Colonic mucosa (tissue), 4 donors: Measurements from ENCODE around the gene DIP2C. TPM values are rescaled to one million over a fixed set of nuclear protein-coding genes. Genes with fewer than 3 reads are reported as not detected.
A peak's percentile ranks its signal among the peaks of the same experiment; 100 is the strongest.

ENCODE experiments used
- DNase-seq: peaks from one replicate; pipeline ENCODE4 v3.0.0-alpha.2; 2020
- H3K27ac ChIP-seq: fragments of 200-600 bp; one replicate; pipeline ENCODE4 v1.8.0; 2021
- H3K27me3 ChIP-seq: fragments of 200-600 bp; one replicate; pipeline ENCODE4 v1.8.0; 2021
- H3K36me3 ChIP-seq: fragments of 200-600 bp; one replicate; pipeline ENCODE4 v1.8.0; 2021
- H3K4me1 ChIP-seq: fragments of 200-600 bp; one replicate; pipeline ENCODE4 v1.8.0; 2021; ENCODE audit warnings: mild to moderate bottlenecking
- H3K4me3 ChIP-seq: fragments of 200-600 bp; one replicate; pipeline ENCODE4 v1.8.0; 2021
- H3K9ac ChIP-seq, 2 donors: one replicate each; pipeline ENCODE4 v1.7.0; 2013; ENCODE audit warnings: control low read depth in 2 of 2, low read depth in 2 of 2, low read length in 2 of 2
- H3K9me3 ChIP-seq: fragments of 200-600 bp; one replicate; pipeline ENCODE4 v1.8.0; 2021
- intact Hi-C: fragments of 100-400 bp; cut with DNase I; formaldehyde crosslinking; loops from one replicate; pipeline ENCODE4 v1.14.1; 2022
- total RNA-seq, 2 donors: library from RNA; stranded (reverse); fragmentation: NEBNext Ultra II Directional in 1 of 2; extraction: Animal tissue kit (Norgen Biotek cat#: 25700) in 1 of 2; gene quantifications; one replicate each; pipeline ENCODE4 v1.2.1, GENCODE V29; 2021
- TF ChIP-seq, protein P1 (sequence below): fragments of 200-600 bp; IDR thresholded peaks from one replicate; pipeline ENCODE4 v1.8.0; 2022; ENCODE audit warnings: antibody characterized with exemption, mild to moderate bottlenecking
- donor health status: healthy.
- donor health status: DM: no; HTN: no; CAD: no.
- donor health status: DM: no; HTN: no; CAD: no.

DIP2C gene
- total RNA-seq, 2 donors from 2014 or later, result 7.6 to 11.2 TPM

DNA sequence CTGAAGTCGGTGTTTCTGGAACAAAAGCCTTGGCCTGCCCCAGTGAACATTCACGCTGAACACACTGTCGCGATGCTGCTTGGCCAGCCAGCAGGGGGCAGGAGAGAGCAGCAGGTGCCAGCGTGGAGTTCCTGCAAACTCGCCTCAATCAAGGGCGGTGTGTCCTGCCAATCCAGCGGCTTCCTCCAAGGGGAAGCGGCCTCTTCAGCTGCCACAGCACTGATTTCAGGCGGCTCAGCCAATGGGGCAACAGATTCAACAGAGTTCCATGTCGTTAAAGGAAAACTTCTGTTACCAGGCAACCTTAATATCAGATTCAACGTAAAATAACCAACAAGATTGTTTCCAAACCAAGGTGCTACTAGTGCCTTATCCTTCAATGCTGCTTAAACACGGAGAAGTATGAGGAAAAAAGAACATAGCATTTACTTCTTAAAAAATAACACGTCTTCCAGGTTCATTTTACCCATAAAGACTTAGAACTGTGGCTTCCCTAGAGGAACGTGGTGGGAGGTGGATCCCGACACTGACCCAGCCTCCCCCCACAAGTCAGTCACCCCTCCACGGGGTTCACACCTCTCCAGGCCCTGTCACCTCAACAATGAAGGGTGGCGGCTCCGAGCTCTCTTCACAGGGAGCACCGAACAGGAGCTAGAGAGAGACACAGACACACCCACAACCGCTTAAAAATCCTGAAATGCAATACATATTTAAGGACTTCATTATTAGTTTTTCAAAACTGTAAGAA is 178.2 kb downstream of the DIP2C start:
- TF ChIP-seq, protein P1, sequence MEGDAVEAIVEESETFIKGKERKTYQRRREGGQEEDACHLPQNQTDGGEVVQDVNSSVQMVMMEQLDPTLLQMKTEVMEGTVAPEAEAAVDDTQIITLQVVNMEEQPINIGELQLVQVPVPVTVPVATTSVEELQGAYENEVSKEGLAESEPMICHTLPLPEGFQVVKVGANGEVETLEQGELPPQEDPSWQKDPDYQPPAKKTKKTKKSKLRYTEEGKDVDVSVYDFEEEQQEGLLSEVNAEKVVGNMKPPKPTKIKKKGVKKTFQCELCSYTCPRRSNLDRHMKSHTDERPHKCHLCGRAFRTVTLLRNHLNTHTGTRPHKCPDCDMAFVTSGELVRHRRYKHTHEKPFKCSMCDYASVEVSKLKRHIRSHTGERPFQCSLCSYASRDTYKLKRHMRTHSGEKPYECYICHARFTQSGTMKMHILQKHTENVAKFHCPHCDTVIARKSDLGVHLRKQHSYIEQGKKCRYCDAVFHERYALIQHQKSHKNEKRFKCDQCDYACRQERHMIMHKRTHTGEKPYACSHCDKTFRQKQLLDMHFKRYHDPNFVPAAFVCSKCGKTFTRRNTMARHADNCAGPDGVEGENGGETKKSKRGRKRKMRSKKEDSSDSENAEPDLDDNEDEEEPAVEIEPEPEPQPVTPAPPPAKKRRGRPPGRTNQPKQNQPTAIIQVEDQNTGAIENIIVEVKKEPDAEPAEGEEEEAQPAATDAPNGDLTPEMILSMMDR, result peak; percentile 98
- no peaks in the 10 kb centered on the region for H3K27me3 ChIP-seq
- no peaks in the 10 kb centered on the region for H3K4me1 ChIP-seq
- no peak overlapping the region for H3K27ac ChIP-seq
- H3K4me3 ChIP-seq, result no peak overlapping the region
- H3K9me3 ChIP-seq, result no peaks in the 10 kb centered on the region
- no peaks in the 10 kb centered on the region for H3K36me3 ChIP-seq
- H3K9ac ChIP-seq, result no peak overlapping the region
- DNase-seq, result peak; percentile 96
- intact Hi-C loops, result loop anchor here (5.0 to 10.0 kb wide), 3 partner anchors 154 to 276 kb away; no protein-coding TSS in a partner anchor

DNA sequence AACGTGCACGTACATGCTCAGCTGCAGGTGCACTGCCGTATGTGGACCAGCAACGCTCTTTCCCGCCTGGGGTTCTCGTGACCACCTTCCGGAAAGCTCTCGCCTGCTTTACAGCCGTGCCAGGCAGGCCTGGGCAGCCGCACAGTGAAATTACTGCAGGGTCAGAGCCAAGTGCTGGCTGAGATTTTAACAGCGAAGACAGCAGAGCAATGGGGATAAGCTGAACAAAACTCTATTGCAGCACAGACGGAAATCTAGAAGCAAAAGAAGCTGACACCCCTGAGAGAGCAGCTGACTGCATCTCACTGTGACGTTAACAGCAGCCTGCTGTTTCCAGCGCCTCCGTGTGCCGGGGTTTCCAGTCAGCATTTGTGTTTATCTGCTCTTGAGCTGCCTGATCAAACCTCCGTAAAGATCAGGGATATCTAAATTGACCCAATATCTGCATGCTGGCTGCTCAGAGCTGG is 179.0 kb downstream of the DIP2C start:
- no peak overlapping the region for H3K27ac ChIP-seq
- no peaks in the 10 kb centered on the region for H3K27me3 ChIP-seq
- H3K4me3 ChIP-seq, result no peak overlapping the region
- intact Hi-C loops, result loop anchor here (5.0 to 10.0 kb wide), 3 partner anchors 154 to 277 kb away; no protein-coding TSS in a partner anchor
- H3K36me3 ChIP-seq, result no peaks in the 10 kb centered on the region
- H3K4me1 ChIP-seq, result no peaks in the 10 kb centered on the region
- H3K9me3 ChIP-seq, result no peaks in the 10 kb centered on the region
- TF ChIP-seq, protein P1, result no peak
- no peak for DNase-seq
- H3K9ac ChIP-seq, result peak overlapping the region in 1 of 2 donors; percentile 20

DNA sequence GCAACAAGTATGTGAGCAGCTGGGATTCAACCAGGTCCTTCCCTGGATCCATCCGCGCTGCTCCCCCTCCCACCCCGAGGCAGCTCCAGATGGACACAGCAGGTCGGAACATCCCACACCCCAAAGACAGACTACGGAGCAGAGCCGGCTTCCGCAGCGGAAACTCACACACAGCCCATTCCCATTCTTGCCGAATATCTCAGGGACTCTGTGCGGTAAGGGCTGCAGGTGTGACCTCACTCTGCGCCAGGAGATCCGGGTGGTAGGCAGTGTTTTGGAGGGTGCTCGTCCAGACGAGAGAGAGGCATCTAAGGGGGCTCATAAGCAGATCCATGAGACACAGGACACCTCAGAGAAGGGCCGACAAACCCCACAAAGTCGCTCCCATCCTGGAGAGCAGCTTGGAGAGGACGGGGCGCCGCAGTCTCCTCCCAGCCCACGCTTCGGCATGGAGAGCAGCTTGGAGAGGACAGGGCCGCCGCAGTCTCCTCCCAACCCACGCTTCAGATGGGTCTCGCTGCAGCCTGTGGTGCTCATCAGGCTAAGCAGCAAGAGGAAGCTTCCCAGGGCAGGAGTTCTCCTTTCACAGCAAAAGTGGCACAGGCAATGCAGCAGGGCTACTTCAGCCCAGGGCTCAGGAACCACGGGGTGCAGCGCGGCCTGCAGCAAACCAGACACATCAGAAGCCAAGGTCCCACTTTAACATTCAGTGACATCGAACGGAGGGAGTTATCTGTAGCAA is 179.9 kb downstream of the DIP2C start:
- Histone ChIP-seq H3K4me3 (no peak overlapping the region), H3K4me1 (no peaks in the 10 kb centered on the region), H3K9me3 (no peaks in the 10 kb centered on the region), H3K27me3 (no peaks in the 10 kb centered on the region), H3K27ac (no peak overlapping the region), H3K9ac (no peak overlapping the region), H3K36me3 (no peaks in the 10 kb centered on the region)
- intact Hi-C loops, result loop anchor here (5.0 to 10.0 kb wide), 3 partner anchors 155 to 278 kb away; no protein-coding TSS in a partner anchor
- no peak for DNase-seq
- TF ChIP-seq, protein P1, result no peak

- no peaks in the 10 kb centered on the region for H3K27me3 ChIP-seq
- TF ChIP-seq, protein P1, result no peak
- no peak overlapping the region for H3K27ac ChIP-seq
- H3K4me3 ChIP-seq, result no peak overlapping the region
- H3K9me3 ChIP-seq, result no peaks in the 10 kb centered on the region
- H3K36me3 ChIP-seq, result no peaks in the 10 kb centered on the region
- no peak for DNase-seq
- no peaks in the 10 kb centered on the region for H3K4me1 ChIP-seq
- intact Hi-C loops, result no loop called here
- H3K9ac ChIP-seq, result no peak overlapping the region
These were observed 180.7 kb downstream of the DIP2C start for GRCh38 chr10:508726-509125.

GRCh38 chr10:507908-508444 is 181.5 kb downstream of the DIP2C start:
- no peaks in the 10 kb centered on the region for H3K27me3 ChIP-seq
- no peak overlapping the region for H3K4me3 ChIP-seq
- H3K4me1 ChIP-seq, result no peaks in the 10 kb centered on the region
- no peak overlapping the region for H3K9ac ChIP-seq
- intact Hi-C loops, result no loop called here
- no peaks in the 10 kb centered on the region for H3K36me3 ChIP-seq
- no peak overlapping the region for H3K27ac ChIP-seq
- no peak for DNase-seq
- TF ChIP-seq, protein P1, result no peak
- no peaks in the 10 kb centered on the region for H3K9me3 ChIP-seq
